PC-3 (cell line): ENCODE results near the gene NPNT.

Experiments used
- EZH2phosphoT487 ChIP-seq: fragments of 300-600 bp; sonication (generic); IDR thresholded peaks from 2 replicates; pipeline ENCODE4 v1.6.1; 2018; ENCODE audit warnings: mild to moderate bottlenecking, antibody characterized with exemption, low read length, borderline replicate concordance
- TF ChIP-seq, protein P1 (sequence below): fragments of 300-600 bp; sonication (generic); conservative IDR thresholded peaks from 2 replicates; pipeline ENCODE4 v1.5.1; 2017; ENCODE audit warnings: antibody characterized with exemption, low read depth, mild to moderate bottlenecking, low read length

DNA sequence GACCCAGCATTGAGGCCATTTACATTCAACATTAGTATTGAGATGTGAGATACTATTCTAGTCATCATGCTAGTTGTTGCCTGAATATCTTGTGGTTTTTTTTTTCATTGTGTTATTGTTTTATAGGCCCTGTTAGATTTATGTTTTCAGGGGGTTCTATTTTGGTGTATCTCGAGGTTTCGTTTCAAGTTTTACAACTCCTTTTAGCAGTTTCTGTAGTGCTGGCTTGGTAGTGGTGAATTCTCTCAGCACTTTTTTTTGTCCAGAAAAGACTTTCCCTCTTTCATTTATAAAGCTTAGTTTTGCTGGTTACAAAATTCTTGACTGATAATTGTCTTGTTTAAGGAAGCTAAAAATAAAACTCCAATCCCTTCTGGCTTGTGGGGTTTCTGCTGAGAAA lies 115.5 kb downstream of the NPNT start:
- TF ChIP-seq, protein P1, sequence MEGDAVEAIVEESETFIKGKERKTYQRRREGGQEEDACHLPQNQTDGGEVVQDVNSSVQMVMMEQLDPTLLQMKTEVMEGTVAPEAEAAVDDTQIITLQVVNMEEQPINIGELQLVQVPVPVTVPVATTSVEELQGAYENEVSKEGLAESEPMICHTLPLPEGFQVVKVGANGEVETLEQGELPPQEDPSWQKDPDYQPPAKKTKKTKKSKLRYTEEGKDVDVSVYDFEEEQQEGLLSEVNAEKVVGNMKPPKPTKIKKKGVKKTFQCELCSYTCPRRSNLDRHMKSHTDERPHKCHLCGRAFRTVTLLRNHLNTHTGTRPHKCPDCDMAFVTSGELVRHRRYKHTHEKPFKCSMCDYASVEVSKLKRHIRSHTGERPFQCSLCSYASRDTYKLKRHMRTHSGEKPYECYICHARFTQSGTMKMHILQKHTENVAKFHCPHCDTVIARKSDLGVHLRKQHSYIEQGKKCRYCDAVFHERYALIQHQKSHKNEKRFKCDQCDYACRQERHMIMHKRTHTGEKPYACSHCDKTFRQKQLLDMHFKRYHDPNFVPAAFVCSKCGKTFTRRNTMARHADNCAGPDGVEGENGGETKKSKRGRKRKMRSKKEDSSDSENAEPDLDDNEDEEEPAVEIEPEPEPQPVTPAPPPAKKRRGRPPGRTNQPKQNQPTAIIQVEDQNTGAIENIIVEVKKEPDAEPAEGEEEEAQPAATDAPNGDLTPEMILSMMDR: no peak
- TF ChIP-seq EZH2phosphoT487: no peak
